Peyer's patch (tissue), 4 donors: Measurements from ENCODE around the gene KLF11. TPM values are rescaled to one million over a fixed set of nuclear protein-coding genes. Genes with fewer than 3 reads are reported as not detected.
A peak's percentile ranks its signal among the peaks of the same experiment; 100 is the strongest.

Source experiments
- DNase-seq, 3 donors: peaks; one replicate each; pipeline ENCODE4 v3.0.0-alpha.2; 2017 to 2019
- H3K27ac ChIP-seq, 4 donors: fragments of 200-600 bp; sonication (generic); one replicate each; pipeline ENCODE4 v1.5.1; 2016 to 2019
- H3K27me3 ChIP-seq, 2 donors: fragments of 200-600 bp; sonication (generic); one replicate each; pipeline ENCODE4 v1.5.1; 2019
- H3K36me3 ChIP-seq, 3 donors: fragments of 200-600 bp; sonication (generic); one replicate each; pipeline ENCODE4 v1.5.1; 2016 to 2019
- H3K4me1 ChIP-seq, 4 donors: fragments of 200-600 bp; sonication (generic); one replicate each; pipeline ENCODE4 v1.5.1; 2016 to 2019
- H3K4me3 ChIP-seq, 4 donors: fragments of 200-600 bp; sonication (generic); 1 replicate in 3 of 4; 2 replicates in 1 of 4; pipeline ENCODE4 v1.5.1; 2016 to 2019; ENCODE audit warnings: mild to moderate bottlenecking in 1 of 4
- H3K9me3 ChIP-seq, 4 donors: fragments of 200-600 bp; sonication (generic); one replicate each; pipeline ENCODE4 v1.5.1; 2016 to 2019; ENCODE audit warnings: mild to moderate bottlenecking in 1 of 4
- CTCF ChIP-seq, 6 experiments: fragments of 450-650 bp in 4 of 6; fragments of 200-600 bp in 2 of 6; sonication (generic) in 1 of 6; IDR thresholded peaks; one replicate each; pipeline ENCODE4 v1.5.1; 2017 to 2019; ENCODE audit warnings: antibody characterized with exemption in 6 of 6, mild to moderate bottlenecking in 3 of 6, moderate library complexity in 1 of 6
- POLR2A ChIP-seq, 2 donors: fragments of 450-650 bp; IDR thresholded peaks; one replicate each; pipeline ENCODE4 v1.5.1; 2017; ENCODE audit warnings: antibody characterized with exemption in 2 of 2, mild to moderate bottlenecking in 2 of 2, moderate library complexity in 2 of 2
- total RNA-seq, 4 donors: library from RNA; depleted of rRNA; stranded (reverse); fragments of >200 nt; gene quantifications; one replicate each; pipeline ENCODE4 v1.1.0, GENCODE V29; 2016

The KLF11 gene
- total RNA-seq, 4 donors from 2014 or later, result 4.0 to 17.3 (median 11.5) TPM

DNA sequence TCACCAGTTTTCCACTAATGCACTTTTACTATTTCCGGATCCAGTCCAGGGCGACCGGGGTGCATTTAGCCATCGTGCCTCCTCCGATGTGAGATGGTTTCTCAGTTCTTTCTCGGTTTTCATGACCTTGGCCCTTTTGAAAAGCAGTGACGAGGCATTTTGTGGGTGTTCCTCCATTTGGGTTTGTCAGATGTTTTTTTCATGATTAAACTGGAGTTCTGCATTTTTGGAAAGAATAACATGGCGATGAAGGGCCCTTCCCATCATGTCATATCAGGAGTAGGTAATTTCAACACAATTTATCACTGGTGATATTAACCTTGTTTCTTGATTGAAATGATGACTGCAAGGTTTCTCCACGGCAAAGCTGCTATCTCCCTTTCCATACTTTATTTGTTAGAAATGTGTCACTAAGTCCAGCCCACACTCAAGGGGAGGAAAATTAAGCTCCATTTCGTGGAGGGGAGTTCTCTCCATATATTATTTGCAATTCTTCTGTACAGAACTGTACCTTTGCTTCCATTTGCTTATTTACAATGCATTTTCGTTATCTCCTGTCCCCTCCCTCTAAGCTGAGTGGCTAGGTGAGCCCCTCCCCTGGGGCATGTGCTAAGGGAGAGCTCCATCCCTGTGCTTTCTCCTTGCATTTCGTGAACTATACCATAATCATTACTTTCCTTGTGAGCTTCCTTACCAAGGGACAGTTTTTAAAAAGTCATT lies 8.9 kb upstream of the KLF11 start:
- H3K4me1 ChIP-seq, result peaks cover 0 to 11% (median under 1%) of the 10 kb centered on the region in 4 donors

DNA sequence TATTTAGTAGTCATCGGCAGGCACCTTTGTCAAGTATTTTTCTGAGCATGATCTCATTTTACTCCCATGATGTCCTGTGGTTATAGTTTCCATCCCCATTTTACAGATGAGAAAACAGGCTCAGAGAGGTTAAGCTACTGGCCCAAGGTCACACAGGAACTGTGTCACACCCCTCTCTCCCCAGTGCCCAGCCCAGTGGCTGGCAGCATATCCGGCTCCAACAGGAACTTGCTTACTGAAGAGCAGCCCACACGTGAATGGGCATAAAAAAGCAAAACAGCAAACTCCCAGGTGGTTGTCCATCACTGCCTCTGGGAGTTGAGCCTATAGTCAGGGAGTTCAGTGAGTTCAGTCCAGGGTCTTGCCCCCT lies 8.3 kb upstream of the KLF11 start:
- Histone ChIP-seq H3K4me3 (no peak overlapping the region), H3K36me3 (no peaks in the 10 kb centered on the region), H3K27ac (no peak overlapping the region), H3K27me3 (no peaks in the 10 kb centered on the region), H3K4me1 (peaks cover 0 to 11% (median 0%) of the 10 kb centered on the region in 4 donors), H3K9me3 (no peaks in the 10 kb centered on the region)
- no peak for DNase-seq
- TF ChIP-seq CTCF (IDR thresholded peaks at IDR 0.05) (no peak), POLR2A (IDR thresholded peaks at IDR 0.05) (no peak)

More for the DNA sequence above, 8.9 kb upstream of the KLF11 start:
- H3K36me3 ChIP-seq, result no peaks in the 10 kb centered on the region
- no peaks in the 10 kb centered on the region for H3K9me3 ChIP-seq
- DNase-seq, result no peak
- H3K27me3 ChIP-seq, result no peaks in the 10 kb centered on the region
- TF ChIP-seq CTCF (IDR thresholded peaks at IDR 0.05), result no peak
- no peak for TF ChIP-seq POLR2A (IDR thresholded peaks at IDR 0.05)
- no peak overlapping the region for H3K27ac ChIP-seq
- no peak overlapping the region for H3K4me3 ChIP-seq

DNA sequence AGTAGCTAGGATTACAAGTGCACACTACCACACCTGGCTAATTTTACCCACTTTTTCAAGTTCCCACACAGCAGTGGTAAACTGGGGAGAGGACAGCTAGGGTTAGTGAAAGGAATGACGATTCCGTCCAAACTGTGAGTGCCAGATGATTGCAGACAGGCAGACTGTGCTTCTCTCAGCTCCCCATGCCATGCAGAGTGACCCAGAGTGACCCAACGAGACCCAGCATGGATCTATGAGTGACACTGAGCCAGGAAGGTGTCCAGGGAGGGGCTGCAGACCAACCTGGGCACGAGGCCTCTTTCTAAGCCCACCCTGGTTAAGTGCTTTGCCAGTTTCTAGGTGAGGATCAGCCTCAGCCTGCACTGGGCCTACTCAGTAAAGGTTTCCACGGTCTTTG lies 7.7 kb upstream of the KLF11 start:
- no peaks in the 10 kb centered on the region for H3K27me3 ChIP-seq
- no peak for TF ChIP-seq POLR2A (IDR thresholded peaks at IDR 0.05)
- H3K4me1 ChIP-seq, result peaks cover 0 to 11% (median 0%) of the 10 kb centered on the region in 4 donors
- no peaks in the 10 kb centered on the region for H3K9me3 ChIP-seq
- H3K4me3 ChIP-seq, result no peak overlapping the region
- H3K36me3 ChIP-seq, result no peaks in the 10 kb centered on the region
- peak overlapping the region in 1 of 4 donors; percentile 26 for H3K27ac ChIP-seq
- no peak for DNase-seq

GRCh38 chr2:10036095-10036884 lies 7.1 kb upstream of the KLF11 start:
- Histone ChIP-seq H3K4me3 (no peak overlapping the region), H3K27me3 (no peaks in the 10 kb centered on the region), H3K9me3 (no peaks in the 10 kb centered on the region), H3K4me1 (peaks cover 0 to 11% (median 0%) of the 10 kb centered on the region in 4 donors), H3K36me3 (no peaks in the 10 kb centered on the region), H3K27ac (peak overlapping the region in 3 of 4 donors; percentile 5 to 26 (median 9))
- TF ChIP-seq CTCF (IDR thresholded peaks at IDR 0.05) (peak in 4 of 6 experiments; percentile 16 to 44 (median 34)), POLR2A (IDR thresholded peaks at IDR 0.05) (no peak)
- peak in 1 of 3 donors; percentile 68 for DNase-seq

GRCh38 chr2:10038123-10038522 lies 5.2 kb upstream of the KLF11 start:
- H3K9me3 ChIP-seq, result no peaks in the 10 kb centered on the region
- TF ChIP-seq POLR2A (IDR thresholded peaks at IDR 0.05), result no peak
- no peak for TF ChIP-seq CTCF (IDR thresholded peaks at IDR 0.05)
- no peak overlapping the region for H3K4me3 ChIP-seq
- H3K27ac ChIP-seq, result peak overlapping the region in 1 of 4 donors; percentile 19
- peaks cover 0 to 14% (median 0%) of the 10 kb centered on the region in 4 donors for H3K4me1 ChIP-seq
- H3K36me3 ChIP-seq, result no peaks in the 10 kb centered on the region
- DNase-seq, result no peak
- H3K27me3 ChIP-seq, result no peaks in the 10 kb centered on the region

DNA sequence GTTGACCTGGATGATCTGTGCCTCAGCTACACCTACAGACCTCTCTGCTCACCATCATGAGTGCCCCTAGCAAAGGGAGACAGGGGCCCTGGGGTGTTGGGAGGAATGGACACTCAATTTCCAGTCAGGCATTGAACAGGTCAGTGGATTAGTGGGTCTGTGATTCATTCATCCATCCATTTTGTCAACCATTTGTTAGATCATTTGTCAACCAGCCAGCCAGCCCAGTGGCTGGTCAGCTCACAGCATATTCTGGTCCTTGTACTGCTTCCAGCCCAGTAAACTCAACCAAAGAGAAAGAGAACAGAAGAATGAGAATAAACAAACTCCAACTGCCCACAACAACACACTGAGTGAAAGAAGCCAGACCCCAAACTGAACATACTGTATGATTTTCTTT lies 4.6 kb upstream of the KLF11 start:
- Histone ChIP-seq H3K27me3 (no peaks in the 10 kb centered on the region), H3K36me3 (no peaks in the 10 kb centered on the region), H3K27ac (peak overlapping the region in 1 of 4 donors; percentile 19), H3K4me3 (no peak overlapping the region), H3K9me3 (no peaks in the 10 kb centered on the region), H3K4me1 (peaks cover 0 to 14% (median 0%) of the 10 kb centered on the region in 4 donors)
- TF ChIP-seq CTCF (IDR thresholded peaks at IDR 0.05) (no peak), POLR2A (IDR thresholded peaks at IDR 0.05) (no peak)
- DNase-seq, result no peak
